GM10248 (cell line): ENCODE measurements around the gene PAXX.

Experiments used
- CTCF ChIA-PET: fragments of 300-600 bp; sonication (Branson Sonifier 250); formaldehyde crosslinking; extraction: SDS; loops from one replicate; lab custom pipeline; 2021; ENCODE audit warnings: antibody characterized with exemption; lab: Yijun Ruan, JAX
- POLR2A ChIA-PET: fragments of 350-650 bp; sonication (Branson Sonifier 250); formaldehyde crosslinking; extraction: SDS; loops from one replicate; lab custom pipeline; 2020; ENCODE audit warnings: antibody characterized with exemption; lab: Yijun Ruan, JAX
- DNase-seq: peaks from one replicate; pipeline ENCODE4 v3.0.0; 2012; ENCODE audit errors: extremely low spot score
- TF ChIP-seq, protein P1 (sequence below): IDR thresholded peaks from 2 replicates; pipeline ENCODE4 v1.5.1; 2012; ENCODE audit warnings: mild to moderate bottlenecking, low read depth; ENCODE audit errors: extremely low read depth, missing control alignments, control extremely low read depth

The PAXX gene

DNA sequence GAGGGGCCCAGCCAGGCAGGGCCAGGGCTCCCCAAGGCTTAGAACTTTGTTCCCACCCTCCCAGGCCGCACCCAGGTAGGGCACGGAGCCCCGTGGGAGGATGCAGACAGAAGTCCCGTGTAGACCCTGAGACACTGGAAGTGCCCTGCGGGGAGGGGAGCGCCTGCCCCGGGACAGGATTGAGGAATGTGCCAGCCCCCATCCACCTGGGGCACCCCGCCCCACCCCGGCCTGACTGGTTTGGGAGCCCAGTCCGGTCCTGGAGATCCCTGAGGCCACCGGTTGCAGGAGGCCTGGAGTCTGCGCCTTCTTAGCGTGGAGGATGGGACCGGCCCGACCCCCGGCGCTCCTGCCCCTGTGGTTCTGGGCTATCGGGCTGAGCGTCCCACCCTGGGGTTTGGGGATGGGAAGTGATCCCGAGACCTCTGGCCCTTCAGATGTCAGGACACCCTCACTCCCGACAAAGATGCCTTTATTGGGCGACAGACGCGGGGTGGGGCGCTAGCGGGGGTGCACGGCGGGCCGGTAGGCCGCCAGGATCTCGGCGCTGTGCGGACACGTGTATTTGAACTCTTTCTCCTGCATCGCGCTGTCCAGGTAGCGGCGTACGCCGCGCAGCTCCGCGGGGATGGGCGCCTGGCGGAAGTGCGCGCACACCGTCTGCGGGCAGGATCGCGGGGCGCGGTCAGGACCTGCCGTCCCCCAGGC, 2.1 kb downstream of the PAXX start:
- POLR2A ChIA-PET, result no interaction called here
- CTCF ChIA-PET, result interaction anchor here (0.9 to 3.8 kb wide), 5 partner anchors 12 to 46 kb away, joined by 3 to 18 read pairs (median 16); partner anchors contain the start of gene ABCA2
- no peak for DNase-seq
- TF ChIP-seq, protein P1, sequence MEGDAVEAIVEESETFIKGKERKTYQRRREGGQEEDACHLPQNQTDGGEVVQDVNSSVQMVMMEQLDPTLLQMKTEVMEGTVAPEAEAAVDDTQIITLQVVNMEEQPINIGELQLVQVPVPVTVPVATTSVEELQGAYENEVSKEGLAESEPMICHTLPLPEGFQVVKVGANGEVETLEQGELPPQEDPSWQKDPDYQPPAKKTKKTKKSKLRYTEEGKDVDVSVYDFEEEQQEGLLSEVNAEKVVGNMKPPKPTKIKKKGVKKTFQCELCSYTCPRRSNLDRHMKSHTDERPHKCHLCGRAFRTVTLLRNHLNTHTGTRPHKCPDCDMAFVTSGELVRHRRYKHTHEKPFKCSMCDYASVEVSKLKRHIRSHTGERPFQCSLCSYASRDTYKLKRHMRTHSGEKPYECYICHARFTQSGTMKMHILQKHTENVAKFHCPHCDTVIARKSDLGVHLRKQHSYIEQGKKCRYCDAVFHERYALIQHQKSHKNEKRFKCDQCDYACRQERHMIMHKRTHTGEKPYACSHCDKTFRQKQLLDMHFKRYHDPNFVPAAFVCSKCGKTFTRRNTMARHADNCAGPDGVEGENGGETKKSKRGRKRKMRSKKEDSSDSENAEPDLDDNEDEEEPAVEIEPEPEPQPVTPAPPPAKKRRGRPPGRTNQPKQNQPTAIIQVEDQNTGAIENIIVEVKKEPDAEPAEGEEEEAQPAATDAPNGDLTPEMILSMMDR, result no peak

DNA sequence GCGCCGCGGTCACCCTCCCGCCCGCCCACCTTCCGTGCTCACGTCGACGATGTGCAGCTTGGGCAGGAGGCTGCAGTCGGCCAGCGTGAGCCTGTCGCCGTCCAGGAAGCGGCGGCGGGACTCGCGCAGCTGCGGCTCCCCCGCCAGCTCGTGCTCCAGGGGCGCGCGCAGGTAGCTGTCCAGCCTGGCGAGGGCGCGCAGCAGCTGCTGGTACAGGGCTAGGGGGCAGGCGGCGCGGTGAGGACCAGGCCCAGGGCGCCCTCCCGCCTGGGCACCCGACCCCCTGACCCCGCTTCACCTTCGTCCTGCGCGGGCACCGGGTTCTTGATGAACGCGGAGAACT, 2.6 kb downstream of the PAXX start:
- POLR2A ChIA-PET, result no interaction called here
- CTCF ChIA-PET, result interaction anchor here (3.8 kb wide), 1 partner anchor 40 kb away, joined by 18 read pairs; no protein-coding TSS in a partner anchor
- TF ChIP-seq, protein P1, result no peak
- no peak for DNase-seq

DNA sequence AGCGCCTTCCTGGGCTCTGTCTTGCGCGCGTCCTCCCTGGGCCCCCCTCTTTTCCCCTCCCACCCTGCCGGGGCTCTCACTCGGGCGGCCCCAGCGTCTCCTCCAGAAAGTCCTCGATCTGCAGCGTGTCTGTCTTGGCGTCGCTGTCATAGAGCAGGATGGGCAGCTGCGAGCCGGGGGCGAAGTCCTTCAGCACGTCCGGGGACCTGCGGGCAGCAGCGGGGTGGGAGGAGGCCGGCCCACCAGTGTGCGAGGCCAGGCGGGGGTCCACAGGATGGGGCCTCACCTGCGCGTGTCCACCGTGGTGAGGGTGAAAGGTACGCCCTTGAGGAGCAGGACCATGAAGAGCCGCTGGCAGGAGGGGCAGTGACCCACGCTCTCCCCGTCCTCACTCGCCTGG, 3.1 kb downstream of the PAXX start:
- CTCF ChIA-PET, result interaction anchor here (1.0 to 3.8 kb wide), 5 partner anchors 12 to 51 kb away, joined by 3 to 20 read pairs (median 7); partner anchors contain the start of gene NPDC1
- TF ChIP-seq, protein P1, result no peak
- POLR2A ChIA-PET, result no interaction called here
- DNase-seq, result no peak

DNA sequence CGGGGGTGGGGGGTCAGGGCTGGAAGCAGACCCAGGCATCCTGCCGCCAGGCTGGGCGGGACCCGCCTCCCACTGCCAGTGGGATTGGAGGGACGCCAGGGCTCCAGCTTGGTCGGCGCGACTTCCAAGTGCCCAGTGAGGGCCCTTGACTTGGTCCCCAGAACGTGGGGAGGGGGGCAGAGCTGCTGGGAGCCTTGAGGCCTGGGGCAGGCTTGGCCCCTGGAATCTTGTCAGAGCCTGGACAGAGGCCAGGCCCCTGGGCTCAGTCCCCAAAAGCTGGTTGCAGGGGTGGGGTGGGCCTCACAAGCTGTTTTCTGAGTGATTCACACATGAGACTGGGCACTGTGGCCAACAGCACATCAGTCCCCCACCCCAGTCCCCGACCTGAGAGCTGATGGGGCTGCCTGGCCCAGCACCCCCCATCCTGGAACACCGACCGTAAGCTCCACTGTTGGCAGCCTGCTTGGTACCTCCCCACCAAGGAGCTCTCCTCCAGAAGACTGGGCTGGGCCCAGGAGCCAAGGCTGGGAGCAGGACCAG, 3.6 kb downstream of the PAXX start:
- TF ChIP-seq, protein P1, result no peak
- no peak for DNase-seq
- POLR2A ChIA-PET, result interaction anchor here (0.6 kb wide), 1 partner anchor 75 kb away, joined by 4 read pairs; no protein-coding TSS in a partner anchor
- CTCF ChIA-PET, result interaction anchor here (1.0 to 3.8 kb wide), 7 partner anchors 9 to 209 kb away, joined by 3 to 20 read pairs (median 5); partner anchors contain the start of gene NPDC1

DNA sequence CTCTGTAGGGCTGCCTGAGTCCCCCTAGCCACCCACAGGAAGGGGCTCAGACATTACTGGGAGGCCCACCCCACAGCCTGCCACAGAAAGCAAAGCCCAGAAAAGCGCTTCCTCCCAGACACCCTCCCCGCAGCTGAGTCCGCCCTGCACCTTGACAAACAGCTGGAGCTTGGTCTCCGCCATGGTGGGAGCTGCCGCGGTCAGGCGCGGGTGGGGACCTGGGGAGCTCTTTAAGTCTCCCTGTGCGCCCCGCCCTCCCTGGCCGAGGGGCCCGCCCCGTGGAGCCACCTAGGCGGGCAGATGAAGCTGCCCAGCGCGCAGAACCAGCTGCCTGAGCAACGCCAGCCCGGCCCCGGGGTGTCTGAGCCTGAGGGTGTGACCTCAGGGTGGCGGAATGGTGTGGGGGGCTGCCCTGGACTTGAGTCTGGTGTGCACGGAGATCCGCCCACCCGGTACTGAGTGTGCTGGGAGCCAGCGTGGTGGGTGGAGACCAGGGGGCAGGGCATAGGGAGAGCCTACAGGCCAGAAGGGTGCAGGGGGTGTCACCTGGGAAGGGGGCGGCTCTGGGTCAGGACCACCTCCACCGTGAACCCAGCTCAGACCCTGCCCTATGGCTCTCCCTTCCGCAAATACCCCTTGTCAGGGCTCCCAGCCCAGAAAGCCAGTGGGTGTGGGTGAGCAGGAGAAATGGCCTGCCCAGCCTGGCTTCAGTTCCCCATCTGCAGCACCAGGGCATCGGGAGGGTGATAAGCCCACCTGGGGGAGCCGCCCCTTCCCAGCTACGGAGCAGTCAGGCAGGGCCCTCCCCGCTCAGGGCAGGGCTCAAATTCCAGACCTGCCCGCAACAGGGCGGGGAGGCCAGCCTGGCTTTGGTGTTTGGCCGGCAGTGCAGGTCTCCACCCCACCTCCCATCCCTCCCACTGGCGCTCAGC, 4.4 kb downstream of the PAXX start, which contains the start of gene CLIC3:
Gene CLIC3, minus strand, starts transcription at position 208 of the 932 bp plus-strand sequence. Its CDS starts 25 bp downstream, at position 183.
- no peak for DNase-seq
- TF ChIP-seq, protein P1, result no peak
- POLR2A ChIA-PET, result interaction anchor here (0.6 kb wide), 1 partner anchor 74 kb away, joined by 4 read pairs; no protein-coding TSS in a partner anchor
- CTCF ChIA-PET, result interaction anchor here (1.0 to 3.8 kb wide), 7 partner anchors 8 to 209 kb away, joined by 3 to 20 read pairs (median 5); partner anchors contain the start of gene NPDC1
